ENCODE data around the gene HES4.

DNA sequence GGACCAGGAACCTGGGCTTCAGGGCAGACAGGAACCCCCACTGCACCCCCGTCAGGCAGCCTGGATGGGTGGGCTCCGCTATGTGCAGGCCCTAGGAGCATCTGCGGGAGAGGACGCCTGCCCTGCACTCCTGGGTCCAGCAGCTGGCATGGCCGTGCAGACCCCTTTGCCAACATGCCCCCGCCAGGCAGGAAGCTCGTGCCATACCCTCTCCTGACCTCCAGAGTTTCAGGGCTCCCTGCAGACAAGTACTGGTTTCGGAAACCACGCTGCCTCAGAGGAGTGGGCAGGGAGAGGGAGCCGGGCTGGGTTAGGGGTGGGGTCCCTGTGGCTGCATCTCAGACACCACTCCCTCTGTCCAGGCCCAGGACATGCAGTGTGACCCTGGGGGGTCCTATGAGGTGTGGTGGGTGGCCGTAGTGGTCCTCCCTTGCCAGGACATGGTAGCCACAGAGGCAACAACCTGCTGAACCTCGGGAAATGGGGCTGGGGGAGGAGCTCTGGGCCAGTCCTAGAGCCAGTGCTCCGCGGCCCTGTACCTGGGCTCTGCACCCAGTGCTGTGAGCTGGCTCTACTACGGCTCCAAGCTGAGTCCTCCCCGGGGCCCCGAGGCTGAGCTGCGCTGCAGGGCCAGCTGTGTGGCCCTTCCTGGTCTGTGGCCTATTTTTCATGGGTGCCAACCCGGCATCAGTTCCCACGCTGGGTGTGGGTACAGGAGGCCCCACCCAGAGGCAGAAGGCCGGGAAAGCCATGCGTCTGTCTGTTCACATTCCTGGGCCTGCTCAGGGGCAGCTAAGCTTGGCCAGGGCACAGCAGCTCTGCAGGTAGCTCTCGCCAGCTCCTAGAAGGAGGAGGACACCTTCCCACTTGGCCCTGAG lies 32.2 kb downstream of the HES4 start:
- TF ChIP-seq SRF (IDR thresholded peaks at IDR 0.05; ENCODE audit: low read depth), result no peak
- no peak for TF ChIP-seq EZH2phosphoT487 (IDR thresholded peaks at IDR 0.05; ENCODE audit: borderline replicate concordance)

Measured in HCT116 (cell line).